NCI-H2227 (cell line): ENCODE results near the gene ZCCHC24.

Experiments used
- DNase-seq: peaks from one replicate; lab custom pipeline; 2025; ENCODE audit not compliant: unreplicated experiment; lab: John Stamatoyannopoulos, UW

Gene ZCCHC24

DNA sequence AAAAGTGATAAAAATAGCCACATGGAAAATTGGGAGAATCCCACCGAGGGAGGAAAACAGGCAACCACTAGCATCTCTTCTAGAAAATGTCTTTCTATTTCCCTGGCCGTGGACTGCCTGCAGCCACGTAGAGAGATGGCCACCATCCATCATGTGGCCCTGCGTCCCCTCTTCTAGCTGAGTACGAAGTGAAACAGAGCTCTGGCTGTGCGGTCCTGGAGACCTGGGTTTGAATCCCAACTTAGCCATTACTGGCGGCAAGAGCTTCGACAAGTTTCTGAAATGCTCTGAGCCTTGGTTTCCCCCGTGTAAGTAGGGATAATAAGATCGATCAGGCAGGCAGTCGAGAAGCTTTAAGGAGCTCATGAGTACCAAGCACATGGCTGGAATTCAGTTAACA, 32.9 kb downstream of the ZCCHC24 start:
- DNase-seq: no peak

DNA sequence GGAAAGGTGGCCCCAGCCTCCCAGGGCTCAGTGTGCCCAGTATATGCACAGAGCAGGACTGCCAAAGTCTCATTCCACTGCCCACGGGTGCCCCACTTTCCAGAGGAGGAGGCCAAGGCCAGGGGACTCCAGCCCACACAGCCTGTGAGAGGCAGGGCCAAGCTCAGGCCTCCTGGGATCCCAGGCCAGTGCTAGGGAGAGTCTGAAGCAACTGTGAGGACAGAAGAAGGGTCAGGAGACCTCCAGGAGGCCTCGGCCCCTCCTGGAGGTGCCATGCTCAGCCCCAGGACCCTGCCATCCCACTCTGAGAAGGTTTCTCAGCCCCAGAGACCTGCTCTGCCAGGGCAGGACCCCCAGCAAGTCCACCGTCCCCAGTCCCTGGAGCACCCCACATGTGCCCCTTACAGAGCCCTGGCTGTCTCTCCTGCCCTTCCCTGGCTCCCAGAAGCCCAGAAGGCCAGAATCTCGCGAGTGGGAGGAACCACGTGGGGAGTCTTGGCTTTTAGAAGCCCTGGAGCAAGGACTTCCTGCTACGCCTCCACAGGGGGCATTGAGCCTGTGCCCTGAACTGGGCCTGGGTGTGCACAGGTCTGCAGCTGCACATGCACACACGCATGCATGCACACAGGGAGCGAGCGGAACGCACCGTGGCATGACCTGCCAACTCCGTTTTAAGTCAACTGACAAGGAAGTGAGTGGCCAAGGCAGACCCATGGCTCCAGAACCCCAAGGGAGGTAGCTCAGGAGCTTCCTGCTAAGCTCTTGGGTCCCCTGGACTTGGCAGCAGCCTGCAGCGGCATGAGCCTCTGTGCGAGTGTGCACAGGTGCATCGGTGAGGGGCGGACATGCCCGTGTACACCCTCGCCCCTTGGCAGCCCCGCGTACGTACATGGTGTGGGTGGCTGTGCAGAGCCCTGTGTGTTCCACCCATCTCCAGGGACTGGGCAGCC, 33.6 kb downstream of the ZCCHC24 start:
- no peak for DNase-seq

- no peak for DNase-seq
Measured at GRCh38 chr10:79410315-79411094, 34.9 kb downstream of the ZCCHC24 start.

DNA sequence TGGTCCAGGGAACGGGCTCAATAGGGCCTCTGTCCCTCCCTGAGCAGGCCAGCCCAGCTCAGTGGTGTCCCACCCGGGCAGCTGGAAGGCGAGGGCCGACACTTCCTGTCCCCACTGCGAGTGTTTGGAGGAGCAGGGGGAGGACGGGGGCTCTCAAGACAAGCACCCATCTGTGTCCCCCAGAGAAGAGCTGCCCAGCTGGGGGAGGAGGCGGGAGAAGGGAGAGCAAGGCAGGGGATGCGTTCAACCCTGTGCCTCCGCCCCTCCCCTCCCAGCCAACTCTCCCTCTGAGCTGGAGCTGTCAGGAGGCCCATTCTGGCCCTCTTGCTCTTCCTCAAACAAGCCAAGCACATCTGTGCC, 35.7 kb downstream of the ZCCHC24 start:
- no peak for DNase-seq

DNA sequence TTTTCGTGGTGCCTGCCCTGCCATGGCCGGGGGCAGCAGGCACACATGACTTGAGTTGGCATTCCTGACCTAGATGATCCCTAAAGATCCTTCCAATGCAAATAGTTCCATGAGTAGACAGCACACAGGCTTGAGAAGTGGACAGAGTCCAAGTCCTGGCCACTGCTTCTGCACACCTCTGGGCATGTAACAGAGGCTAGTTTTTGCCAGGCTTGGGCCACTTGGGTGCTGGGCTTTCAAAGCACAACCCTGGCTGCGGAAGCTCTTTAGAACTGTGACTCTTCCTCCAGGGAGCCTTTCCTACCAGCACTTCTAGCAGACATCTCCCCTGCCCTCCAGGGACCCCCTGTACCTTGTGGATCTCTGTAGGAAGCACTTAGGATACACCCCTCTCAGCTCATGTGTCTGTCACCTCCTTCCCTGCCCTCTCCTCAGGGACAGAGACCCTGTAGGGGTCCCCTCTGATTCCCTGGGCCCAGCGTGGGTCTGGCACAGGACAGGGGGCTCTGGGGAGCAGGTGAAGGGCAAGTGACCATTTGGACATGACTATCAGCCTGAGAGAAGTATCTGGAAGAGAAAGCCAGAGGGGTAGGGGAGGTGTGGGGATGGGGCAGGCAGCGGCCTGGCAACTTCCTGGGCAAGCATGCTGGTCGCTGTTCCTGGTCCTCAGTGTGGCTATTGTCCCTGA, 36.2 kb downstream of the ZCCHC24 start:
- no peak for DNase-seq

DNA sequence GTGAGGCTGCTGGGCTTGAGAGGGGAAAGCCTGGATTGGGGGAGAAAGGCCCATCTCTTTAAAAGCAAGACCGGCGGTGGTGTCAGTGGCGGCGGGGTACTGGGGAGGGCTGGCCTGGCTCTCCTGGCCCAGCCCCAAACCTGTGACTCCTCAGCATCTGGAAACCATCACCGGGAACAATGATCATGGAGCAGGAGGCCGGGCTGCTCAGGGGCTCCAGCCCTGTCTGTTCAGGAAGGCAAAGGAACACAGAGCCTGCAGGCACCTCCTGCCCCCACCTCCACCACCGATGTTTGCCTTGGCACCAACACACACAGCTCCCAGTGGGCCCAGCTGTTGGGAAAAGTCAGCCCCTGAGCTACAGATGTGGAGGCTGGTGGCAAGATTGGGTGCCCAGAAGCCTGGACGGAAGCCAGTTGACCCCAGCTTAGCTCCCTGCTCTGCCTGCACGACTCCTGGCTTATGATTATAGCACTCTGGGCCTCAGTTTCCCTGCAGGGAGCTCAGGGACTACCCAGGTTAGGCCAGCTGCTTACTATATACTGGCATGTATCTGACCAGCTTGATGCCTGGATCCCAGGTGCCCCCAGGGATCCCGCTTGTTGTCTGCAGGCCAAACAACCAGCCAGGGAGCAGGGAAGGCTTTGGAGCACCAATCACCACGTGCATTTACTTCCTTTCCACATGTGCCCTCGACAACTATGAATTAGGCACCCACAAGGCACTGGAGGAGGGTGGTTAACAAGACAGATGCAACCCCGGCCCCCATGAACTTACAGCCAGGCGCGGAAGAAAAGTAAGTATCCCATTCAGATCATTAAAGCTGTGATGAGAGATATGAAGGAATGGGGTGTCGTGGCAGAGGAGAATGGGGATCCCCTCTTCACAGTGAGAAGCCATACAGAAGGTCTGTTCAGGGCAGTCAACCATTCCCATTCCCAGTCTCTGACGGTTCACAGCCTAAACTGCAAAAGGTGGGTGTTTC, 37.3 kb downstream of the ZCCHC24 start:
- DNase-seq: no peak

DNA sequence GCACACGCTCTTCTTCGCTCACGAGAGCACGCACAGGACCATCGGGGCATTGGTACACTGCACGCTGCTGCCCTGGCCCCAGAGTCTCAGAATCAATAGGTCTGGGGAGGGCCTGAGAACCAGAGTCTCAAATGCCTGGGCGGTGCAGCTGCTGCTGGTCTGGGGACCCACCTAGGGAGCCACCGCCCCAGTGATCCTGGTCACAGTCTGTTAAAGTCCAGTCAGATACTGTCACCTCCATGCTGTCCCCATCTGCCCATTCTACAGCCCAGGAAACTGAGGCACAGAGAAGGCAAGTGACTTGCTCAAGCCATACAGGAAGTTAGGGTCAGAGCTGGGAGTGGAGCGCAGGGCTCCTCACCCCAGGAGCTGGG, 38.0 kb downstream of the ZCCHC24 start:
- DNase-seq: no peak

- DNase-seq: no peak
Measured at GRCh38 chr10:79406683-79407422, 38.6 kb downstream of the ZCCHC24 start.

DNA sequence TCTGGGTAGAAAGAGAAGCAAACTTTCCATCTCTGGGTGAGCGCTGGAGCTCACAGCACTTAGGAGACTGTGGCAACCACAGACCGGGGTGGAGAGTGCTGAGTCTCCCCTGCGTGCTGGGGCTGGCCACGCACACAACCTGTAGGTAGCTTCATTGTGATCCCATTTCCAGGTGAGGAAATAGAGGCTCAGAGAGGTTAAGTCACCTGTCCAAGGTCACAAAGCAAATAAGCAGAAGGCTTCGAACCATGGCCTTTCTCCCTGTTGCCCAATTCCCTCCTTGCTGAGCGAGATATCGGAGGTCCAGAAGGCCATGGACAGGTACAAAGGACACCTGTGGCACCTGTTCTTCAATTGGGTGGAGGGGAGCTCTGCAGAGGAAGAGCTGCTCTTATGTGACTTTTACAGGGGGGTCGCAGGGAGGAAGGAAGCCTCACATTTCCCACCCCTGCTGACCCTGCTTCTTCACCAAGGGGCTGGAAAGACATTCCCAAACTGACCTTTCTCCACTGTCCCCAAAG, 39.4 kb downstream of the ZCCHC24 start:
- DNase-seq: no peak

GRCh38 chr10:79405221-79405994, 40.0 kb downstream of the ZCCHC24 start:
- peak; percentile 6 for DNase-seq

- DNase-seq: no peak
Measured at GRCh38 chr10:79404690-79405131, 40.7 kb downstream of the ZCCHC24 start.

- no peak for DNase-seq
Measured at GRCh38 chr10:79404231-79404609, 41.2 kb downstream of the ZCCHC24 start.

GRCh38 chr10:79403441-79404230, 41.8 kb downstream of the ZCCHC24 start:
- DNase-seq: no peak

- no peak for DNase-seq
Measured at GRCh38 chr10:79402951-79403350, 42.5 kb downstream of the ZCCHC24 start.

DNA sequence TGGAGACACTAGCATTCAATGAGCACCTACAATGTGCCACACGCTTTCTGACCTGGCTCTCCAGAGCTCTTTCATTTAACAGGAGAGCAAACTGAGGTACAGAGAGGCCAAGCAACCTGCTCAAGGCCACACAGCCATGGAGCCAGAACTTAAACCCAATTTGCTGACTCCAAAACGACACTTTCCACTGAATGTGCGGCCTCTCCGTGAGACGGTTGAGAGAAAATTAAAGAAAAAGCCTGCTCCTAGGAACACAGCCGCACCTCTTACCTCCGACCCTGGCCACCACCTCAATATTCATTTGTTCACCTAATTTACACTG, 42.8 kb downstream of the ZCCHC24 start:
- DNase-seq: no peak

GRCh38 chr10:79401015-79401921, 44.2 kb downstream of the ZCCHC24 start:
- no peak for DNase-seq
